Naive B cell (primary cell): ENCODE results near the gene TIE1. TPM values are rescaled to one million over a fixed set of nuclear protein-coding genes. Genes with fewer than 3 reads are reported as not detected.

Source experiments
- ATAC-seq, 2 donors: fragments of 150-1000 bp; cut with Tn5 transposase; 2 replicates each; pipeline ENCODE4 v1.10.0; 2021; ENCODE audit warnings: low read depth in 2 of 2, mild to moderate bottlenecking in 2 of 2, moderate library complexity in 2 of 2
- DNase-seq: peaks from one replicate; pipeline ENCODE4 v3.0.0; 2022
- H3K27ac Mint-ChIP-seq, 6 donors: one replicate each; pipeline ENCODE4 v1.8.0; 2020 to 2022; ENCODE audit warnings: mild to moderate bottlenecking in 6 of 6, mixed read lengths in 6 of 6, moderate library complexity in 5 of 6, inconsistent platforms in 2 of 6
- H3K27me3 Mint-ChIP-seq, 3 donors: one replicate each; pipeline ENCODE4 v1.8.0; 2021 to 2022; ENCODE audit warnings: mixed read lengths in 3 of 3, mild to moderate bottlenecking in 1 of 3
- H3K36me3 Mint-ChIP-seq, 2 donors: one replicate each; pipeline ENCODE4 v1.8.0; 2020 to 2022; ENCODE audit warnings: mixed read lengths in 2 of 2, inconsistent platforms in 1 of 2, mild to moderate bottlenecking in 1 of 2
- H3K4me1 Mint-ChIP-seq, 3 donors: one replicate each; pipeline ENCODE4 v1.8.0; 2020 to 2022; ENCODE audit warnings: mixed read lengths in 3 of 3, inconsistent platforms in 1 of 3, mild to moderate bottlenecking in 1 of 3, moderate library complexity in 1 of 3
- H3K4me3 Mint-ChIP-seq, 8 donors: one replicate each; pipeline ENCODE4 v1.8.0; 2020 to 2022; ENCODE audit warnings: mild to moderate bottlenecking in 8 of 8, mixed read lengths in 8 of 8, moderate library complexity in 8 of 8, inconsistent platforms in 2 of 8
- H3K9me3 Mint-ChIP-seq, 7 donors: one replicate each; pipeline ENCODE4 v1.8.0; 2020 to 2022; ENCODE audit warnings: mixed read lengths in 7 of 7, mild to moderate bottlenecking in 5 of 7, inconsistent platforms in 2 of 7, moderate library complexity in 1 of 7
- polyA plus RNA-seq, 6 donors: library from polyadenylated mRNA; unstranded; fragments of 300-500 nt; fragmentation: Illumina TruSeq; gene quantifications; one replicate each; pipeline ENCODE4 v1.2.3, GENCODE V29; 2021; ENCODE audit warnings: low read depth in 6 of 6

The TIE1 gene
- polyA plus RNA-seq, 6 donors from 2014 or later = not detected

- Mint-ChIP-seq H3K36me3 (no peaks in the 10 kb centered on the region), H3K27ac (peak within 1 kb of the TSS in 2 of 6 donors; percentile 66 to 69), H3K27me3 (peaks cover 14 to 31% (median 28%) of the 10 kb centered on the region in 3 donors), H3K9me3 (no peaks in the 10 kb centered on the region), H3K4me3 (peak within 1 kb of the TSS; percentile 48 to 92 (median 76)), H3K4me1 (peaks cover 19 to 29% (median 20%) of the 10 kb centered on the region in 3 donors)
- DNase-seq (no peak), ATAC-seq (no peak)
Measured at GRCh38 chr1:43269627-43270375, 31.0 kb upstream of the TIE1 start, which contains the start of gene TMEM125. TMEM125 (plus strand) TSS chr1:43269983; CDS start chr1:43272723, 2,740 bp downstream.

GRCh38 chr1:43270421-43271095, 30.2 kb upstream of the TIE1 start:
- DNase-seq (no peak), ATAC-seq (peak; percentile 43 to 45)
- Mint-ChIP-seq H3K27me3 (peaks cover 14 to 31% (median 28%) of the 10 kb centered on the region in 3 donors), H3K4me3 (peak overlapping the region; percentile 48 to 92 (median 76)), H3K4me1 (peaks cover 19 to 30% (median 20%) of the 10 kb centered on the region in 3 donors), H3K36me3 (no peaks in the 10 kb centered on the region), H3K27ac (peak overlapping the region in 1 of 6 donors; percentile 43), H3K9me3 (no peaks in the 10 kb centered on the region)

- H3K27me3 Mint-ChIP-seq = peaks cover 14 to 33% (median 28%) of the 10 kb centered on the region in 3 donors
- H3K4me3 Mint-ChIP-seq = peak overlapping the region in 7 of 8 donors; percentile 62 to 92 (median 77)
- H3K27ac Mint-ChIP-seq = peak overlapping the region in 3 of 6 donors; percentile 4 to 74 (median 43)
- ATAC-seq (no peak), DNase-seq (no peak)
- no peaks in the 10 kb centered on the region for H3K36me3 Mint-ChIP-seq
- peaks cover 19 to 30% (median 20%) of the 10 kb centered on the region in 3 donors for H3K4me1 Mint-ChIP-seq
- H3K9me3 Mint-ChIP-seq = no peaks in the 10 kb centered on the region
Measured at GRCh38 chr1:43271186-43272118, 29.3 kb upstream of the TIE1 start.

GRCh38 chr1:43272161-43272560, 28.6 kb upstream of the TIE1 start:
- H3K36me3 Mint-ChIP-seq = no peaks in the 10 kb centered on the region
- no peaks in the 10 kb centered on the region for H3K9me3 Mint-ChIP-seq
- H3K27me3 Mint-ChIP-seq = peaks cover 14 to 40% (median 34%) of the 10 kb centered on the region in 3 donors
- H3K4me1 Mint-ChIP-seq = peaks cover 20 to 30% (median 23%) of the 10 kb centered on the region in 3 donors
- ATAC-seq (no peak), DNase-seq (no peak)
- H3K27ac Mint-ChIP-seq = peak overlapping the region in 1 of 6 donors; percentile 16
- peak overlapping the region in 1 of 8 donors; percentile 33 for H3K4me3 Mint-ChIP-seq

GRCh38 chr1:43272576-43273571, 27.9 kb upstream of the TIE1 start:
- peak overlapping the region in 1 of 8 donors; percentile 77 for H3K4me3 Mint-ChIP-seq
- peaks cover 14 to 40% (median 34%) of the 10 kb centered on the region in 3 donors for H3K27me3 Mint-ChIP-seq
- ATAC-seq (no peak), DNase-seq (no peak)
- no peaks in the 10 kb centered on the region for H3K36me3 Mint-ChIP-seq
- no peaks in the 10 kb centered on the region for H3K9me3 Mint-ChIP-seq
- no peak overlapping the region for H3K27ac Mint-ChIP-seq
- peaks cover 20 to 30% (median 23%) of the 10 kb centered on the region in 3 donors for H3K4me1 Mint-ChIP-seq

GRCh38 chr1:43273708-43274107, 27.1 kb upstream of the TIE1 start:
- ATAC-seq (no peak), DNase-seq (no peak)
- no peaks in the 10 kb centered on the region for H3K9me3 Mint-ChIP-seq
- H3K36me3 Mint-ChIP-seq = no peaks in the 10 kb centered on the region
- H3K27me3 Mint-ChIP-seq = peaks cover 14 to 40% (median 34%) of the 10 kb centered on the region in 3 donors
- H3K27ac Mint-ChIP-seq = no peak overlapping the region
- H3K4me1 Mint-ChIP-seq = peaks cover 20 to 30% (median 23%) of the 10 kb centered on the region in 3 donors
- H3K4me3 Mint-ChIP-seq = peak overlapping the region in 2 of 8 donors; percentile 35 to 77

- Mint-ChIP-seq H3K27ac (peak overlapping the region in 1 of 6 donors; percentile 71), H3K27me3 (peaks cover 14 to 40% (median 33%) of the 10 kb centered on the region in 3 donors), H3K36me3 (no peaks in the 10 kb centered on the region), H3K9me3 (no peaks in the 10 kb centered on the region), H3K4me1 (peaks cover 20 to 30% (median 23%) of the 10 kb centered on the region in 3 donors), H3K4me3 (peak overlapping the region in 1 of 8 donors; percentile 35)
- DNase-seq (no peak), ATAC-seq (peak; percentile 35 to 42)
Measured at GRCh38 chr1:43274125-43274803, 26.5 kb upstream of the TIE1 start.

- Mint-ChIP-seq H3K27me3 (peaks cover 14 to 35% (median 29%) of the 10 kb centered on the region in 3 donors), H3K9me3 (peaks cover 0 to under 1% (median 0%) of the 10 kb centered on the region in 7 donors), H3K4me1 (peaks cover 19 to 28% (median 22%) of the 10 kb centered on the region in 3 donors), H3K27ac (peak overlapping the region in 3 of 6 donors; percentile 26 to 90 (median 71)), H3K36me3 (no peaks in the 10 kb centered on the region), H3K4me3 (no peak overlapping the region)
- DNase-seq (no peak), ATAC-seq (no peak)
Measured at GRCh38 chr1:43274804-43275180, 26.0 kb upstream of the TIE1 start.

GRCh38 chr1:43275826-43276620, 24.8 kb upstream of the TIE1 start:
- Mint-ChIP-seq H3K36me3 (no peaks in the 10 kb centered on the region), H3K27ac (no peak overlapping the region), H3K9me3 (peaks cover 0 to 3% (median 0%) of the 10 kb centered on the region in 7 donors), H3K4me1 (peaks cover 6 to 16% (median 10%) of the 10 kb centered on the region in 3 donors), H3K27me3 (peaks cover 7 to 35% (median 26%) of the 10 kb centered on the region in 3 donors), H3K4me3 (no peak overlapping the region)
- no peak for DNase-seq
- no peak for ATAC-seq

- Mint-ChIP-seq H3K9me3 (peaks cover 0 to 3% (median 0%) of the 10 kb centered on the region in 7 donors), H3K4me1 (peaks cover 6 to 11% (median 8%) of the 10 kb centered on the region in 3 donors), H3K4me3 (peak overlapping the region in 1 of 8 donors; percentile 35), H3K36me3 (no peaks in the 10 kb centered on the region), H3K27me3 (peaks cover 3 to 29% (median 20%) of the 10 kb centered on the region in 3 donors), H3K27ac (no peak overlapping the region)
- ATAC-seq (no peak), DNase-seq (no peak)
Measured at GRCh38 chr1:43276673-43277072, 24.1 kb upstream of the TIE1 start.
